HG03558 (cell line): ENCODE measurements around the gene HOXC10.

Experiments
- ATAC-seq: cut with Tn5 transposase; IDR thresholded peaks from one replicate; pipeline ENCODE4 v1.9.1; 2021; ENCODE audit warnings: moderate number of reproducible peaks; ENCODE audit not compliant: unreplicated experiment; ENCODE audit errors: extremely low read depth

Gene HOXC10

GRCh38 chr12:54011665-54012532, 27.0 kb downstream of the HOXC10 start:
- ATAC-seq = no peak

GRCh38 chr12:54012631-54013409, 27.9 kb downstream of the HOXC10 start:
- no peak for ATAC-seq

GRCh38 chr12:54014377-54015017, 29.6 kb downstream of the HOXC10 start:
- no peak for ATAC-seq

- ATAC-seq = no peak
Measured at GRCh38 chr12:54015018-54015931, 30.3 kb downstream of the HOXC10 start.

- no peak for ATAC-seq
Measured at GRCh38 chr12:54016051-54016450, 31.1 kb downstream of the HOXC10 start.

- no peak for ATAC-seq
Measured at GRCh38 chr12:54016478-54016964, 31.6 kb downstream of the HOXC10 start.

GRCh38 chr12:54017027-54017788, 32.3 kb downstream of the HOXC10 start:
- ATAC-seq = peak; percentile 19

GRCh38 chr12:54017878-54018467, 33.0 kb downstream of the HOXC10 start:
- ATAC-seq = peak; percentile 62

GRCh38 chr12:54018468-54018984, 33.6 kb downstream of the HOXC10 start:
- ATAC-seq = no peak

- no peak for ATAC-seq
Measured at GRCh38 chr12:54019091-54019811, 34.3 kb downstream of the HOXC10 start.

GRCh38 chr12:54019924-54020590, 35.1 kb downstream of the HOXC10 start:
- no peak for ATAC-seq

- no peak for ATAC-seq
Measured at GRCh38 chr12:54020591-54021405, 35.9 kb downstream of the HOXC10 start.

GRCh38 chr12:54021432-54022013, 36.6 kb downstream of the HOXC10 start:
- no peak for ATAC-seq

- ATAC-seq = no peak
Measured at GRCh38 chr12:54022960-54023884, 38.3 kb downstream of the HOXC10 start.

GRCh38 chr12:54024127-54024526, 39.2 kb downstream of the HOXC10 start:
- no peak for ATAC-seq
